Ureter (tissue), 1 donor: ENCODE results near the gene TTC5. TPM values are rescaled to one million over a fixed set of nuclear protein-coding genes. Genes with fewer than 3 reads are reported as not detected.
"Not testable (repeated sequence)": the region's sequence is repeated elsewhere in the genome, so short reads cannot be mapped to it uniquely, and the experiment has no call there.

Source experiments
- DNase-seq: peaks from one replicate; pipeline ENCODE4 v3.0.0-alpha.2; 2020; ENCODE audit warnings: low spot score
- total RNA-seq: library from RNA; stranded (reverse); gene quantifications from one replicate; pipeline ENCODE4 v1.2.4, GENCODE V29; 2023
- donor health status: DM: yes; HTN: yes; CAD: no.

The TTC5 gene
- 26.6 TPM for total RNA-seq

- DNase-seq: peak; percentile 87
Observed at GRCh38 chr14:20305265-20306078, at the start of gene TTC5. Gene TTC5 (minus strand): TSS chr14:20305951. CDS start chr14:20305937, 14 bp downstream.

- DNase-seq: no peak
Observed at GRCh38 chr14:20350860-20351259, 45.1 kb upstream of the TTC5 start.

- DNase-seq: no peak
Observed at GRCh38 chr14:20350282-20350681, 44.5 kb upstream of the TTC5 start.

- no peak for DNase-seq
Observed at GRCh38 chr14:20347747-20348146, 42.0 kb upstream of the TTC5 start.

- no peak for DNase-seq
Observed at GRCh38 chr14:20346713-20347112, 41.0 kb upstream of the TTC5 start.

GRCh38 chr14:20345366-20345765, 39.6 kb upstream of the TTC5 start:
- no peak for DNase-seq

- no peak for DNase-seq
Observed at GRCh38 chr14:20343862-20344220, 38.1 kb upstream of the TTC5 start.

GRCh38 chr14:20343092-20343861, 37.5 kb upstream of the TTC5 start, which contains the start of gene PARP2:
Gene PARP2 (plus strand): TSS chr14:20343635. CDS start chr14:20343642, 7 bp downstream.
- peak; percentile 97 for DNase-seq

GRCh38 chr14:20341646-20342045, 35.9 kb upstream of the TTC5 start:
- DNase-seq: no peak

GRCh38 chr14:20341032-20341431, 35.3 kb upstream of the TTC5 start:
- not testable (repeated sequence) for DNase-seq

- DNase-seq: no peak
Observed at GRCh38 chr14:20334017-20334416, 28.3 kb upstream of the TTC5 start.

GRCh38 chr14:20333494-20333841, 27.7 kb upstream of the TTC5 start:
- DNase-seq: no peak

- DNase-seq: peak; percentile 74
Observed at GRCh38 chr14:20332788-20333493, 27.2 kb upstream of the TTC5 start, which contains the start of gene CCNB1IP1. Gene CCNB1IP1 (minus strand): TSS chr14:20333279. CDS start chr14:20316523, 16,756 bp downstream.

GRCh38 chr14:20332431-20332787, 26.7 kb upstream of the TTC5 start:
- no peak for DNase-seq

GRCh38 chr14:20331053-20331613, 25.4 kb upstream of the TTC5 start:
- DNase-seq: no peak

- DNase-seq: no peak
Observed at GRCh38 chr14:20329355-20329754, 23.6 kb upstream of the TTC5 start.

- DNase-seq: no peak
Observed at GRCh38 chr14:20328705-20329104, 23.0 kb upstream of the TTC5 start.

- no peak for DNase-seq
Observed at GRCh38 chr14:20327005-20327869, 21.5 kb upstream of the TTC5 start.

GRCh38 chr14:20317720-20318119, 12.0 kb upstream of the TTC5 start:
- DNase-seq: no peak

GRCh38 chr14:20314026-20314425, 8.3 kb upstream of the TTC5 start:
- no peak for DNase-seq

- no peak for DNase-seq
Observed at GRCh38 chr14:20306079-20306423, 300 bp upstream of the TTC5 start.
